IMR-90 (cell line): ENCODE data around the gene WNT2B. TPM values are rescaled to one million over a fixed set of nuclear protein-coding genes. Genes with fewer than 3 reads are reported as not detected.

Source experiments
- ATAC-seq: fragments of 200-7000 bp; cut with Tn5 transposase; 2 replicates; pipeline ENCODE4 v1.9.1; 2020; ENCODE audit warnings: low read depth, mild to moderate bottlenecking, moderate library complexity
- BruUV-seq: library from RNA; stranded (reverse); fragments of 400-500 nt; replicated peaks from 2 replicates; lab custom pipeline; 2021; lab: Mats Ljungman, UMichigan
- CTCF ChIA-PET: fragments of 300-600 bp; formaldehyde crosslinking; extraction: SDS; loops from one replicate; lab custom pipeline; 2021; ENCODE audit warnings: antibody characterized with exemption; lab: Yijun Ruan, JAX
- POLR2A ChIA-PET: fragments of 300-600 bp; sonication (Branson Sonifier 250); formaldehyde crosslinking; loops from one replicate; lab custom pipeline; 2022; ENCODE audit warnings: antibody characterized with exemption; ENCODE audit not compliant: unreplicated experiment; lab: Charles Lee
- DNase-seq: peaks from one replicate; pipeline ENCODE4 v3.0.0; 2013
- H2AFZ ChIP-seq: replicated peaks from 2 replicates; pipeline ENCODE3; 2013; ENCODE audit warnings: low read length, mild to moderate bottlenecking; ENCODE audit not compliant: poor library complexity
- H2AK5ac ChIP-seq: 2 replicates; pipeline ENCODE4 v1.6.1; 2013; ENCODE audit warnings: low read depth, low read length, inconsistent platforms
- H2AK9ac ChIP-seq: replicated peaks from 2 replicates; pipeline ENCODE3; 2013; ENCODE audit warnings: mild to moderate bottlenecking, low read depth, low read length, moderate library complexity; ENCODE audit not compliant: poor library complexity
- H2BK120ac ChIP-seq: 2 replicates; pipeline ENCODE4 v1.6.1; 2013; ENCODE audit warnings: low read depth, low read length, inconsistent platforms
- H2BK15ac ChIP-seq: 3 replicates; pipeline ENCODE4 v1.6.1; 2013; ENCODE audit warnings: low read depth, low read length, inconsistent platforms
- H2BK20ac ChIP-seq: 2 replicates; pipeline ENCODE4 v1.6.1; 2013; ENCODE audit warnings: low read depth, mild to moderate bottlenecking, inconsistent platforms, low read length, moderate library complexity
- H2BK5ac ChIP-seq: 2 replicates; pipeline ENCODE4 v1.6.1; 2013; ENCODE audit warnings: mild to moderate bottlenecking, low read depth, low read length, inconsistent platforms; ENCODE audit not compliant: poor library complexity, severe bottlenecking
- H3K14ac ChIP-seq: replicated peaks from 2 replicates; pipeline ENCODE4 v1.6.1; 2013; ENCODE audit warnings: low read depth, low read length, inconsistent platforms
- H3K18ac ChIP-seq: 2 replicates; pipeline ENCODE4 v1.6.1; 2013; ENCODE audit warnings: low read depth, low read length, control low read depth
- H3K23ac ChIP-seq: 2 replicates; pipeline ENCODE4 v1.6.1; 2013; ENCODE audit warnings: low read depth, low read length, inconsistent platforms
- H3K27ac ChIP-seq: 2 replicates; pipeline ENCODE4 v1.5.1; 2013; ENCODE audit warnings: mild to moderate bottlenecking, control low read depth, low read length; ENCODE audit not compliant: insufficient read depth
- H3K27me3 ChIP-seq: 2 replicates; pipeline ENCODE4 v1.6.1; 2013; ENCODE audit warnings: low read length; ENCODE audit not compliant: control insufficient read depth, insufficient read depth
- H3K36me3 ChIP-seq: 2 replicates; pipeline ENCODE4 v1.6.1; 2013; ENCODE audit warnings: low read length, mixed read lengths; ENCODE audit not compliant: control insufficient read depth, insufficient read depth
- H3K4ac ChIP-seq: 2 replicates; pipeline ENCODE4 v1.6.1; 2013; ENCODE audit warnings: low read depth, low read length, inconsistent platforms
- H3K4me1 ChIP-seq: 2 replicates; pipeline ENCODE4 v1.6.1; 2013; ENCODE audit warnings: low read length, mixed read lengths; ENCODE audit not compliant: control insufficient read depth, insufficient read depth
- H3K4me2 ChIP-seq: 2 replicates; pipeline ENCODE4 v1.6.1; 2013; ENCODE audit warnings: low read depth, mild to moderate bottlenecking, control low read depth, low read length, moderate library complexity
- H3K4me3 ChIP-seq: 2 replicates; pipeline ENCODE4 v1.5.1; 2013; ENCODE audit warnings: low read depth, mild to moderate bottlenecking, control low read depth, low read length, moderate library complexity; ENCODE audit not compliant: insufficient read depth
- H3K56ac ChIP-seq: 2 replicates; pipeline ENCODE4 v1.6.1; 2013; ENCODE audit warnings: low read length, inconsistent platforms; ENCODE audit not compliant: insufficient read depth; ENCODE audit errors: extremely low read depth
- H3K79me1 ChIP-seq, 2 experiments: 2 replicates each; pipeline ENCODE4 v1.6.1; 2013; ENCODE audit warnings: low read length in 2 of 2, inconsistent platforms in 1 of 2, low read depth in 1 of 2
- H3K9ac ChIP-seq: 2 replicates; pipeline ENCODE4 v1.6.1; 2013; ENCODE audit warnings: low read depth, low read length, control low read depth
- H3K9me1 ChIP-seq: 2 replicates; pipeline ENCODE4 v1.6.1; 2013; ENCODE audit warnings: low read length, inconsistent platforms; ENCODE audit not compliant: insufficient read depth
- H3K9me3 ChIP-seq: 2 replicates; pipeline ENCODE4 v1.6.1; 2013; ENCODE audit warnings: low read length; ENCODE audit not compliant: control insufficient read depth, insufficient read depth
- H4K20me1 ChIP-seq: 2 replicates; pipeline ENCODE4 v1.6.1; 2013; ENCODE audit warnings: low read length, inconsistent platforms; ENCODE audit not compliant: insufficient read depth
- H4K5ac ChIP-seq: 2 replicates; pipeline ENCODE4 v1.6.1; 2013; ENCODE audit warnings: mild to moderate bottlenecking, low read depth, low read length, control low read depth
- H4K8ac ChIP-seq, 2 experiments: 2 replicates each; pipeline ENCODE4 v1.6.1; 2013; ENCODE audit warnings: low read depth in 2 of 2, low read length in 2 of 2, control low read depth in 1 of 2, inconsistent platforms in 1 of 2
- H4K91ac ChIP-seq: 2 replicates; pipeline ENCODE4 v1.6.1; 2013; ENCODE audit warnings: low read depth, low read length, inconsistent platforms; ENCODE audit not compliant: insufficient read depth
- BHLHE40 ChIP-seq: fragments of 150-350 bp; IDR thresholded peaks from 2 replicates; pipeline ENCODE4 v1.6.1; 2016; ENCODE audit warnings: mild to moderate bottlenecking, low read depth, low read length
- CEBPB ChIP-seq: IDR thresholded peaks from 2 replicates; pipeline ENCODE4 v1.6.1; 2012; ENCODE audit warnings: low read depth, low read length, improper control_type of control experiment
- CHD1 ChIP-seq: IDR thresholded peaks from 2 replicates; pipeline ENCODE4 v1.6.1; 2012; ENCODE audit warnings: low read depth, low read length, improper control_type of control experiment
- CTCF ChIP-seq: conservative IDR thresholded peaks from 2 replicates; pipeline ENCODE4 v1.5.1; 2012; ENCODE audit warnings: mild to moderate bottlenecking, low read depth, low read length, improper control_type of control experiment
- ELK1 ChIP-seq: fragments of 150-350 bp; IDR thresholded peaks from 2 replicates; pipeline ENCODE4 v1.6.1; 2016; ENCODE audit warnings: low read depth, mild to moderate bottlenecking, low read length, moderate library complexity, borderline replicate concordance
- FOS ChIP-seq: fragments of 150-350 bp; IDR thresholded peaks from 2 replicates; pipeline ENCODE4 v1.6.1; 2016; ENCODE audit warnings: low read depth, low read length
- MAFK ChIP-seq: IDR thresholded peaks from 2 replicates; pipeline ENCODE4 v1.6.1; 2012; ENCODE audit warnings: low read depth, low read length, improper control_type of control experiment
- MAZ ChIP-seq: IDR thresholded peaks from 2 replicates; pipeline ENCODE4 v1.6.1; 2012; ENCODE audit warnings: low read depth, mild to moderate bottlenecking, low read length, improper control_type of control experiment, moderate library complexity, borderline replicate concordance
- MXI1 ChIP-seq: IDR thresholded peaks from 2 replicates; pipeline ENCODE4 v1.6.1; 2012; ENCODE audit warnings: low read depth, mild to moderate bottlenecking, low read length, moderate library complexity, borderline replicate concordance
- NFE2L2 ChIP-seq: fragments of 150-350 bp; IDR thresholded peaks from 2 replicates; pipeline ENCODE4 v1.6.1; 2016; ENCODE audit warnings: low read depth, mild to moderate bottlenecking, low read length
- POLR2A ChIP-seq: IDR thresholded peaks from 2 replicates; pipeline ENCODE4 v1.6.1; 2012; ENCODE audit warnings: mild to moderate bottlenecking, low read depth, low read length
- RAD21 ChIP-seq: IDR thresholded peaks from 2 replicates; pipeline ENCODE4 v1.6.1; 2012; ENCODE audit warnings: low read length, improper control_type of control experiment
- RCOR1 ChIP-seq: IDR thresholded peaks from 2 replicates; pipeline ENCODE4 v1.6.1; 2012; ENCODE audit warnings: mild to moderate bottlenecking, low read length, improper control_type of control experiment; ENCODE audit not compliant: insufficient replicate concordance
- RFX5 ChIP-seq: IDR thresholded peaks from 2 replicates; pipeline ENCODE4 v1.8.0; 2012; ENCODE audit warnings: low read depth, mild to moderate bottlenecking, low read length, moderate library complexity
- SMC3 ChIP-seq: fragments of 150-350 bp; IDR thresholded peaks from 2 replicates; pipeline ENCODE4 v1.6.1; 2016; ENCODE audit warnings: low read depth, mild to moderate bottlenecking, antibody characterized with exemption, low read length, moderate library complexity
- USF2 ChIP-seq: fragments of 150-350 bp; IDR thresholded peaks from 2 replicates; pipeline ENCODE4 v1.6.1; 2017; ENCODE audit warnings: mild to moderate bottlenecking, antibody characterized with exemption, low read length, low read depth
- WGBS, 2 experiments: methylation state at CpG; one replicate each; pipeline versions ENCODE4 v1.1.5 to v1.1.7; 2013; ENCODE audit warnings: missing lambda C conversion rate in 2 of 2; ENCODE audit not compliant: insufficient read length in 1 of 2; ENCODE audit errors: extremely low coverage in 2 of 2; 5-methylcytosine and 5-hydroxymethylcytosine counted together
- dilution Hi-C: fragments of 300-500 bp; cut with HindIII; formaldehyde crosslinking; loops from one replicate; pipeline ENCODE4 v1.14.3; 2018; ENCODE audit warnings: low sequenced_read_pairs; ENCODE audit not compliant: unreplicated experiment
- in situ Hi-C: fragments of 300-500 bp; cut with MboI; formaldehyde crosslinking; loops from 3 replicates; pipeline ENCODE4 v1.14.3; 2019; ENCODE audit warnings: low sequenced_read_pairs, inconsistent platforms, mixed read lengths
- intact Hi-C: fragments of 100-400 bp; cut with micrococcal nuclease; formaldehyde crosslinking; loops from 2 replicates; pipeline ENCODE4 v1.10.0; 2022
- polyA plus RNA-seq, 3 experiments: library from polyadenylated mRNA; depleted of rRNA; stranded (reverse); fragments of >200 nt; gene quantifications; 2 replicates each; pipeline ENCODE4 v1.2.3, GENCODE V29; 2012; ENCODE audit warnings: low replicate concordance in 1 of 3
- total RNA-seq: library from RNA; depleted of rRNA; stranded (reverse); fragments of >200 nt; gene quantifications from 2 replicates; pipeline ENCODE4 v1.2.3, GENCODE V29; 2012

WNT2B gene
- total and polyA plus RNA-seq, 2 of the 4 experiments (the other 2 are of a cell fraction), result 0.50 to 0.54 TPM

GRCh38 chr1:112510340-112510739, 1.6 kb downstream of the WNT2B start:
- H3K4ac ChIP-seq, result no peak overlapping the region
- peaks cover 25% of the 10 kb centered on the region for H3K4me1 ChIP-seq
- DNase-seq (no peak), ATAC-seq (no peak)
- no peaks in the 10 kb centered on the region for H3K36me3 ChIP-seq
- no TSS peak for BruUV-seq
- POLR2A ChIA-PET, result no interaction called here
- no peak overlapping the region for H3K27ac ChIP-seq
- H3K9me1 ChIP-seq, result peaks cover 16% of the 10 kb centered on the region
- H2BK5ac ChIP-seq, result no peak overlapping the region
- H3K79me1 ChIP-seq, result no peaks in the 10 kb centered on the region
- no peak overlapping the region for H3K14ac ChIP-seq
- H3K27me3 ChIP-seq, result peaks cover 37% of the 10 kb centered on the region
- peaks cover 4% of the 10 kb centered on the region; the same call in 1 of the 2 replicates for H3K9me3 ChIP-seq
- no peak overlapping the region for H3K56ac ChIP-seq
- no peak overlapping the region for H2AK5ac ChIP-seq
- no peak overlapping the region for H3K4me2 ChIP-seq
- TF ChIP-seq NFE2L2 (no peak), FOS (no peak), POLR2A (no peak), RFX5 (no peak), MXI1 (no peak), RCOR1 (no peak), SMC3 (no peak), CTCF (no peak), MAZ (no peak), MAFK (no peak), ELK1 (no peak), USF2 (no peak), CHD1 (no peak), CEBPB (no peak), RAD21 (no peak), BHLHE40 (no peak)
- H2AK9ac ChIP-seq, result no peak overlapping the region
- no peak overlapping the region for H3K4me3 ChIP-seq
- CTCF ChIA-PET, result no interaction called here
- H2BK20ac ChIP-seq, result no peak overlapping the region
- no peak overlapping the region for H3K18ac ChIP-seq
- H3K9ac ChIP-seq, result no peak overlapping the region
- H2AFZ ChIP-seq, result no peak overlapping the region
- H4K8ac ChIP-seq, result no peak overlapping the region
- H4K20me1 ChIP-seq, result peaks cover 11% of the 10 kb centered on the region
- in situ Hi-C loops (no loop called here), intact Hi-C loops (no loop called here), dilution Hi-C loops (no loop called here)
- no peak overlapping the region for H3K23ac ChIP-seq
- H2BK120ac ChIP-seq, result no peak overlapping the region
- no peak overlapping the region for H4K5ac ChIP-seq
- WGBS, 2 experiments, result no CpG with 5 or more reads among the region's 7 CpGs
- no peak overlapping the region for H4K91ac ChIP-seq
- no peak overlapping the region for H2BK15ac ChIP-seq
